Ovary (tissue), 3 donors: ENCODE data around the gene GPS1.

Source experiments
- EP300 ChIP-seq: sonication (generic); formaldehyde crosslinking; IDR thresholded peaks from one replicate; pipeline ENCODE4 v1.6.1; 2017; ENCODE audit warnings: antibody characterized with exemption
- POLR2A ChIP-seq: fragments of 450-650 bp; IDR thresholded peaks from one replicate; pipeline ENCODE4 v1.6.1; 2017; ENCODE audit warnings: antibody characterized with exemption, mild to moderate bottlenecking, moderate library complexity
- TF ChIP-seq, protein P1 (sequence below), 3 donors: fragments of 450-650 bp in 2 of 3; fragments of 200-600 bp in 1 of 3; IDR thresholded peaks; one replicate each; pipeline versions ENCODE4 v1.5.1 to v1.8.0; 2016 to 2022; ENCODE audit warnings: antibody characterized with exemption in 3 of 3, mild to moderate bottlenecking in 1 of 3
- donor health status: DM: no; HTN: no; CAD: no.

DNA sequence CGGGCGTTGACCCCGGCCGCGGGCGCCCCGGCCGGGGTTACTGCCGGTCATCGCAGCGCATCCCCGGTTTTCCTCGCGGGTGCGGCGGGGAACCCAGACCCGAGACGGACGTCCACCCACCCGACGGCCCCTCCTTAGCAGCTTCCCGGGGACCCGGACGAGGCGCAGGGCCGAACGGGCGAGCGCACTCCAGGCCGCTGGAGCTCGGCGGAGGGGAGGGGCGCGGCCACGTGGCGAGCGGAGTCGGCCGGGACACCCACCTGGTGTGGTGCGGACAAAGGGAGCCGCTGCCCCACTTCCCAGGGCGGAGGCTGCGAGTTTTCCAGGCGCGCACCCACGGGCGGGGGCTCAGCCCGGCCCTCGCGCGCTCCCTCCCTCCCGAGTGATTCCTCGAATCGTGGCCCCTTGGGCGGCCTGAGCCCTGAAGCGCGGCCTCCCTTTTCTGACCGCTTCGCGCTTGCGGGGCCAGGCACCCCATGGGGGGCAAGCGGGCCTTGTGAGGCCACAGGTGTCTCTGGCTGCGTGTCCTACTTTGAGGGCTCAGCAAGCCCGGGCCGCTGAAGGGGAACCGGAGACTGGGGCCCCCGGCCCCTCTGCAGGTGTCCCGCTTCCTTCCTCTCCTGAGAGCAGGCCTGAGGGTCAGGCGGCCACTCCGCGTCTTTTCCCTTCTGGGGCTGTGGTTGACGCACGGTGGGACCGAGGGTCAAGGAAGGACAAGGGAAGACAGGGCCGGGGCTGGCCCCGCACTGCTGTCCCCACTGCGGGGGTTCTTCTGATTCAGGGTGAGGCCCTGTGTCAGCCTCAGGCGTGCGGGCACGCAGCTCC lies 47.5 kb downstream of the GPS1 start:
- no peak for TF ChIP-seq POLR2A
- TF ChIP-seq, protein P1, sequence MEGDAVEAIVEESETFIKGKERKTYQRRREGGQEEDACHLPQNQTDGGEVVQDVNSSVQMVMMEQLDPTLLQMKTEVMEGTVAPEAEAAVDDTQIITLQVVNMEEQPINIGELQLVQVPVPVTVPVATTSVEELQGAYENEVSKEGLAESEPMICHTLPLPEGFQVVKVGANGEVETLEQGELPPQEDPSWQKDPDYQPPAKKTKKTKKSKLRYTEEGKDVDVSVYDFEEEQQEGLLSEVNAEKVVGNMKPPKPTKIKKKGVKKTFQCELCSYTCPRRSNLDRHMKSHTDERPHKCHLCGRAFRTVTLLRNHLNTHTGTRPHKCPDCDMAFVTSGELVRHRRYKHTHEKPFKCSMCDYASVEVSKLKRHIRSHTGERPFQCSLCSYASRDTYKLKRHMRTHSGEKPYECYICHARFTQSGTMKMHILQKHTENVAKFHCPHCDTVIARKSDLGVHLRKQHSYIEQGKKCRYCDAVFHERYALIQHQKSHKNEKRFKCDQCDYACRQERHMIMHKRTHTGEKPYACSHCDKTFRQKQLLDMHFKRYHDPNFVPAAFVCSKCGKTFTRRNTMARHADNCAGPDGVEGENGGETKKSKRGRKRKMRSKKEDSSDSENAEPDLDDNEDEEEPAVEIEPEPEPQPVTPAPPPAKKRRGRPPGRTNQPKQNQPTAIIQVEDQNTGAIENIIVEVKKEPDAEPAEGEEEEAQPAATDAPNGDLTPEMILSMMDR (IDR thresholded peaks at IDR 0.05): no peak
- no peak for TF ChIP-seq EP300
